GM11168 (cell line): ENCODE measurements around the gene ZNF670.

Experiments used
- in situ Hi-C: fragments of 300-500 bp; cut with MboI; formaldehyde crosslinking; loops from one replicate; pipeline ENCODE4 v1.12.0; 2022; ENCODE audit warnings: low sequenced_read_pairs; ENCODE audit not compliant: unreplicated experiment

ZNF670 gene

GRCh38 chr1:247105966-247106365, 27.4 kb upstream of the ZNF670 start:
- in situ Hi-C loops: no loop called here

- in situ Hi-C loops: no loop called here
Measured at GRCh38 chr1:247104965-247105364, 26.4 kb upstream of the ZNF670 start.

- in situ Hi-C loops: no loop called here
Measured at GRCh38 chr1:247103859-247104591, 25.4 kb upstream of the ZNF670 start, which contains the start of gene ZNF669. ZNF669 (minus strand) TSS chr1:247104356; CDS start chr1:247104199, 157 bp downstream.

GRCh38 chr1:247102381-247102780, 23.8 kb upstream of the ZNF670 start:
- in situ Hi-C loops: no loop called here

- in situ Hi-C loops: no loop called here
Measured at GRCh38 chr1:247100676-247101279, 22.2 kb upstream of the ZNF670 start.

GRCh38 chr1:247096958-247097357, 18.3 kb upstream of the ZNF670 start:
- in situ Hi-C loops: no loop called here

- in situ Hi-C loops: no loop called here
Measured at GRCh38 chr1:247096544-247096943, 17.9 kb upstream of the ZNF670 start.

- in situ Hi-C loops: no loop called here
Measured at GRCh38 chr1:247096112-247096511, 17.5 kb upstream of the ZNF670 start.

- in situ Hi-C loops: no loop called here
Measured at GRCh38 chr1:247090455-247090854, 11.8 kb upstream of the ZNF670 start.

GRCh38 chr1:247089616-247090375, 11.2 kb upstream of the ZNF670 start:
- in situ Hi-C loops: no loop called here

GRCh38 chr1:247088967-247089366, 10.4 kb upstream of the ZNF670 start:
- in situ Hi-C loops: no loop called here

GRCh38 chr1:247087256-247087655, 8.6 kb upstream of the ZNF670 start:
- in situ Hi-C loops: no loop called here

- in situ Hi-C loops: no loop called here
Measured at GRCh38 chr1:247085310-247085709, 6.7 kb upstream of the ZNF670 start.

- in situ Hi-C loops: no loop called here
Measured at GRCh38 chr1:247084771-247085170, 6.2 kb upstream of the ZNF670 start.

- in situ Hi-C loops: no loop called here
Measured at GRCh38 chr1:247079141-247079874, 697 bp upstream of the ZNF670 start.

GRCh38 chr1:247077876-247078257, 744 bp downstream of the ZNF670 start:
- in situ Hi-C loops: no loop called here

- in situ Hi-C loops: no loop called here
Measured at GRCh38 chr1:247077213-247077612, 1.4 kb downstream of the ZNF670 start.

- in situ Hi-C loops: no loop called here
Measured at GRCh38 chr1:247070645-247071044, 8.0 kb downstream of the ZNF670 start.

- in situ Hi-C loops: no loop called here
Measured at GRCh38 chr1:247064304-247064703, 14.3 kb downstream of the ZNF670 start.

GRCh38 chr1:247060771-247061170, 17.8 kb downstream of the ZNF670 start:
- in situ Hi-C loops: no loop called here

GRCh38 chr1:247056071-247056470, 22.5 kb downstream of the ZNF670 start:
- in situ Hi-C loops: no loop called here
